SK-N-SH (cell line): ENCODE data around the gene MLST8.

Experiments used
- CHD2 ChIP-seq: fragments of 150-350 bp; IDR thresholded peaks from 2 replicates; pipeline ENCODE4 v1.6.1; 2018; ENCODE audit warnings: low read length; ENCODE audit not compliant: partially characterized antibody
- CTCF ChIP-seq: fragments of 200-600 bp; sonication (generic); IDR thresholded peaks from 2 replicates; pipeline ENCODE4 v1.6.1; 2017; ENCODE audit warnings: antibody characterized with exemption, mild to moderate bottlenecking, moderate library complexity
- EP300 ChIP-seq, 2 experiments: IDR thresholded peaks; 2 replicates each; pipeline versions ENCODE4 v1.4.0 to v1.6.1; 2012; ENCODE audit warnings: borderline replicate concordance in 1 of 2, low read depth in 1 of 2, low read length in 1 of 2
- NFIC ChIP-seq: IDR thresholded peaks from 2 replicates; pipeline ENCODE4 v1.4.0; 2012; ENCODE audit warnings: borderline replicate concordance
- RXRA ChIP-seq: IDR thresholded peaks from 2 replicates; pipeline ENCODE4 v1.4.0; 2012; ENCODE audit warnings: low read depth, mild to moderate bottlenecking, borderline replicate concordance
- SIN3A ChIP-seq: IDR thresholded peaks from 2 replicates; pipeline ENCODE4 v1.6.1; 2012; ENCODE audit warnings: low read depth, mild to moderate bottlenecking, low read length, moderate library complexity, borderline replicate concordance
- SMC3 ChIP-seq: IDR thresholded peaks from 2 replicates; pipeline ENCODE4 v1.6.1; 2012; ENCODE audit warnings: low read depth, low read length, improper control_type of control experiment
- YY1 ChIP-seq: IDR thresholded peaks from 2 replicates; pipeline ENCODE4 v1.4.0; 2012; ENCODE audit warnings: low read depth, mild to moderate bottlenecking

GRCh38 chr16:2181952-2182351 is 23.3 kb upstream of the MLST8 start:
- TF ChIP-seq CHD2 = no peak
- no peak for TF ChIP-seq EP300 (IDR thresholded peaks at IDR 0.05; ENCODE audit: borderline replicate concordance in 1 of 2, low read depth in 1 of 2, low read length in 1 of 2)
- TF ChIP-seq NFIC = no peak
- TF ChIP-seq CTCF = no peak
- TF ChIP-seq SIN3A = no peak
- no peak for TF ChIP-seq RXRA
- TF ChIP-seq YY1 = no peak
- TF ChIP-seq SMC3 = no peak
